Epithelial cell of proximal tubule (primary cell): ENCODE measurements around the gene XKR3. TPM values are rescaled to one million over a fixed set of nuclear protein-coding genes. Genes with fewer than 3 reads are reported as not detected.

Source experiments
- DNase-seq: peaks from one replicate; pipeline ENCODE4 v3.0.0-alpha.2; 2011; ENCODE audit warnings: low read depth
- H3K4me3 ChIP-seq: 2 replicates; pipeline ENCODE4 v1.5.1; 2011; ENCODE audit warnings: low read depth, mild to moderate bottlenecking, low read length
- total RNA-seq: library from RNA; depleted of rRNA; stranded (reverse); fragments of >200 nt; gene quantifications from 2 replicates; pipeline ENCODE4 v1.2.3, GENCODE V29; 2015
- TF ChIP-seq, protein P1 (sequence below): conservative IDR thresholded peaks from 2 replicates; pipeline ENCODE4 v1.5.1; 2012; ENCODE audit warnings: low read depth, mild to moderate bottlenecking, low read length

Gene XKR3
- total RNA-seq, 1 donor from 2014 or later = not detected

DNA sequence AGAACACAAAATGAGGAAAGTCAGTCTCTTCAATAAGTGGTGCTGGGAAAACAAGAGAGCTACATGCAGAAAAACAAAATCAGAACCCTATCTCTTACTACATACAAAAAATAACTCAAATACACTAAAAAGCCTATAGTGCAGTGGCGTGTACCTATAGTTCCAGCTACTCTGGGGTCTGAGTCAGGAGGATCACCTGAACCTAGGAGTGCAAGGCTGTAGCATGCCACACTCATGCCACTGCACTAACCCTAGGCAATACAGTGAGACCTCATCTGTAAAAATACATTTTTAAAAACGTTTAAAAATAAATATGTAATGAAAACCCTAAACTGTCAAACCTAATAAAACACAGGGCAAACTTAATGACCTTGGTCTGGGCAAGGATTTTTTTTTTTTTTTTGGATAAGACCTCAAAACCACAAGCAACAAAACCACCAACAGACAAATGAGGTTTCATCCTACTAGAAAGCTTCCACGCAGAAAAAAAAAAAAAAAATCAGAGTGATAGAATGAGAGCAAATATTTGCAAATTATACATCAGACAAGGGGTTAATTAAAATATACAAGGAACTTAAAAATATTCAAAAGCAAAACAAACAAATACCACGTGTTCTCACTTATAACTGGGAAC lies 35.2 kb downstream of the XKR3 start:
- TF ChIP-seq, protein P1, sequence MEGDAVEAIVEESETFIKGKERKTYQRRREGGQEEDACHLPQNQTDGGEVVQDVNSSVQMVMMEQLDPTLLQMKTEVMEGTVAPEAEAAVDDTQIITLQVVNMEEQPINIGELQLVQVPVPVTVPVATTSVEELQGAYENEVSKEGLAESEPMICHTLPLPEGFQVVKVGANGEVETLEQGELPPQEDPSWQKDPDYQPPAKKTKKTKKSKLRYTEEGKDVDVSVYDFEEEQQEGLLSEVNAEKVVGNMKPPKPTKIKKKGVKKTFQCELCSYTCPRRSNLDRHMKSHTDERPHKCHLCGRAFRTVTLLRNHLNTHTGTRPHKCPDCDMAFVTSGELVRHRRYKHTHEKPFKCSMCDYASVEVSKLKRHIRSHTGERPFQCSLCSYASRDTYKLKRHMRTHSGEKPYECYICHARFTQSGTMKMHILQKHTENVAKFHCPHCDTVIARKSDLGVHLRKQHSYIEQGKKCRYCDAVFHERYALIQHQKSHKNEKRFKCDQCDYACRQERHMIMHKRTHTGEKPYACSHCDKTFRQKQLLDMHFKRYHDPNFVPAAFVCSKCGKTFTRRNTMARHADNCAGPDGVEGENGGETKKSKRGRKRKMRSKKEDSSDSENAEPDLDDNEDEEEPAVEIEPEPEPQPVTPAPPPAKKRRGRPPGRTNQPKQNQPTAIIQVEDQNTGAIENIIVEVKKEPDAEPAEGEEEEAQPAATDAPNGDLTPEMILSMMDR = no peak
- DNase-seq = no peak
- H3K4me3 ChIP-seq = no peak overlapping the region

- DNase-seq = no peak
- no peak overlapping the region for H3K4me3 ChIP-seq
- TF ChIP-seq, protein P1 = peak; percentile 64
These were observed 41.3 kb downstream of the XKR3 start for GRCh38 chr22:16783930-16784354.

GRCh38 chr22:16783453-16783852 lies 41.8 kb downstream of the XKR3 start:
- DNase-seq = no peak
- TF ChIP-seq, protein P1 = no peak
- H3K4me3 ChIP-seq = no peak overlapping the region

DNA sequence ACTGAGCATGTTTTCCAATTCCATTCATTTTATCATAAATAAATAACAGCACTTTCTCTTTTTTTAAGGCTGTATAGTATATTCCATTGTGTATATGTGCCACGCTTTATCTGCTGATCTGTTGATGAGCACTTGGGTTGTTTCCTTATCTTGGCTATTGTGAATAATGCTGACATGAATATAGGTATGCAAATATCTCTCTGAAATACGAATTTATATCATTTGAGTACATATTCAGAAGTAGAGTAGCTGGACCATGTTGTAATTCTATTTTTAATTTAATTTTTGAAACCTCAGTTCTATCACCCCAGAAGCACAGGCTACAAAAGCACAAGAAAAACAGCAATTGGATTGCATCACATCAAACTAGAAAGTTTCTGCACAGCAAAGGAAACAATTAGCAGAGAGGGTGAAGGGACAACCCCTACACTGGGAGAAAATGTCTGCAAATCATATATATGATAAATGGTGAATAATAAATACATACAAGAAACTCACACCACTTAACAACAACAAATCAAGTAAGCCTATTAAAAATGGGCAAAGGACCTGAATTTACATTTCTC lies 43.4 kb downstream of the XKR3 start:
- DNase-seq = no peak
- H3K4me3 ChIP-seq = no peak overlapping the region
- TF ChIP-seq, protein P1 = no peak

DNA sequence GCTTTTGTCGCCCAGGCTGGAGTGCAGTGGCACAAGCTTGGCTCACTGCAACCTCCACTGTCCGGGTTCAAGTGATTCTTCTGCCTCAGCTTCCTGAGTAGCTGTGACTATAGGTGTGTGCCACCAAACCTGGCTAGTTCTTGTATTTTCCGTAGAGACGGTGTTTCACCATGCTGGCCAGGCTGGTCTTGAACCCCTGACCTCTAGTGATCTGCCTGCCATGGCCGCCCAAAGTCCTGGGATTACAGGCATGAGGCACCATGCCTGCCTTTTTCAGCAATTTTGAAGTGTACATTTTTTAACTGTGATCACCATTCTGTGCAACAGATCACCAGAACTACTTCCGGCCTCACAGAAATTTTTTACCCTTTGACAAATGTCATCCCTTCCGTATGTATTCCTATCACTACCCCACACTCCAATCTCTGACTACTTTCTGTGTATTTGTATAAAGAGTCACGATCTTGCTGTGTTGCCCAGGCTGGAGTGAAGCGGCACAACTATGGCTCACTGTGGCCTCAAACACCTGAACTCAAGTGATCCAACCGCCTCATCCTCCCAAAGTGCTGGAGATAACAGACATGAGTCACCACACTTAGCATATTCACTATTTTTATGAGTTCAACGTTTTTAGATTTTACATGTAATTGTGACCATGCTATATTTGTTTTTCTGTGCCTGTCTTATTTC lies 44.0 kb downstream of the XKR3 start:
- TF ChIP-seq, protein P1 = no peak
- no peak overlapping the region for H3K4me3 ChIP-seq
- no peak for DNase-seq

DNA sequence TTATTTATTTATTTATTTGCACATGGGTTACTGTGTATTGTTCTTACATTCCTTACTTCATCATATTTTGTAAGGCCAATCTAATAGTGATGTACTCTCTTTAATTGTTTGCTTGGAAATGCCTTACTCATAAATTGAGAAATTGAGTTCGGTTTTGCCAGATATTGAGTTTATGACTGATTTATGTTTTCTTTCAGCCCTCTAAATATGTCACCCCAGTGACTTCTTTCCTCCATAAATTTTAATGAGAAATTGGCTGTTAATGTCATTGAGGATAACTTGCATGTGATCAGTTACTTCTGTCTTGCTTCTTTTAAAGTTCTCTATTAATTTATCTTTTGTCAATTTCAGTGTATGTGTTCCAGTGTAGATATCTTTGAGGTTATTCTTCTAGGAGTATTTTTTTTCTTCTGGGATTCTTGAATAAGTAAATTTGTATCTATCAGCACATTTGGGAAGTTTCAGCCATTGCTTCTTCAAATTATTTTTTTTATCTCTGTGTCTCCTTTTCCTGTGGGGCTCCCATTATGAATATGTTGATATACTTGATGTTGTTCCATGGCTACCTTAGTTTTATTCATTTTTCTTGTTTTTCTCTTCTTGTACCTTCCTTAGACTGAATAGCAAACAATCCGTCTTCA lies 47.8 kb downstream of the XKR3 start:
- no peak for DNase-seq
- no peak overlapping the region for H3K4me3 ChIP-seq
- TF ChIP-seq, protein P1 = no peak
